ENCODE measurements around the gene POLR1B.

POLR1B gene

DNA sequence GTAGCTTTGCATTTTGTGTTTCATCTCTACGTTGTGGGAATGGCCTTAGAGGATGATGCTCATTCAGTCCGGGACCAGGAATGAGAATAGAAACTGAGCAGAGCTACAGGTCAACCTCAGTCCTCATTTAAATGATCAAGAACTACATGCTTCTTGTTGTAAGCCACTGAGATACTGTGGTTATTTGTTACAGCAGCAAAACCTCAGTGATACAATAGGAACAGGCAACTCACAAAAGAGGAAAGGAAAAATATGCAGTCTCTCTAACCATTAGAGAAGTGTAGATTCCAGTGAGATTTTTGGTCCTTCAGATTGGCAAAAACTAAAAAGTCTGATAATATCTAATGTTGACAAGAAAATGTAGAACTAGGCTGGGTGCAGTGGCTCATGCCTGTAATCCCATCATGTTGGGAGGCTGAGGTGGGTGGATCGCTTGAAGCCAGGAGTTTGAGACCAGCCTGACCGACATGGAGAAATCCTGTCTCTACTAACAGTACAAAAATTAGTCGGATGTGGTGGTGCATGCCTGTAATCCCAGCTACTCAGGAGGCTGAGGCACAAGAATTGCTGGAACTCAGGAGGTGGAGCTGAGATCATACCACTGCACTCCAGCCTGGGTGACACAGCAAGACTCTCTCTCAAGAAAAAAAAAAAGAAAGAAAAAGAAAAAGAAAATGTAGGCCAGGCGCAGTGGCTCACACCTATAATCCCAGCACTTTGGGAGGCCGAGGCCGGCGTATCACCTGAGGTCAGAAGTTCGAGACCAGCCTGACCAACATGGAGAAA, 55.5 kb downstream of the POLR1B start:
- no peak overlapping the region for H4K8ac ChIP-seq (ENCODE audit: low read depth, low read length)
- H3K79me1 ChIP-seq (ENCODE audit: low read depth, low read length) = no peaks in the 10 kb centered on the region
- H3K4me1 ChIP-seq (ENCODE audit: control insufficient read depth in 2 of 2, insufficient read depth in 1 of 2, low read depth in 1 of 2, low read length in 2 of 2) = no peaks in the 10 kb centered on the region
- DNase-seq (ENCODE audit: low spot score) = no peak
- H3K27me3 ChIP-seq (ENCODE audit: control insufficient read depth in 3 of 3, insufficient read depth in 3 of 3, low read depth in 1 of 3, low read length in 3 of 3) = no peaks in the 10 kb centered on the region
- no peak overlapping the region for H3K14ac ChIP-seq (ENCODE audit: low read length)
- no CpG with 5 or more reads among the region's 10 CpGs for WGBS, 2 donors (ENCODE audit: extremely low coverage in 2 of 2, insufficient read length in 2 of 2, insufficient replicate concordance in 1 of 2)
- no peak overlapping the region for H2AFZ ChIP-seq (ENCODE audit: low read length)
- H2BK5ac ChIP-seq (ENCODE audit: low read length) = no peak overlapping the region
- H3K18ac ChIP-seq (ENCODE audit: low read length) = no peak overlapping the region
- peaks cover 0 to 6% of the 10 kb centered on the region in 2 donors for H3K36me3 ChIP-seq (replicated peaks in 1 of 2; ENCODE audit: control insufficient read depth in 2 of 2, insufficient read depth in 2 of 2, low read length in 2 of 2)
- H3K23ac ChIP-seq (ENCODE audit: low read depth, low read length, poor library complexity) = no peak overlapping the region
- H3K4me3 ChIP-seq (ENCODE audit: low read length in 2 of 2) = no peak overlapping the region
- H3K4me2 ChIP-seq (ENCODE audit: insufficient read depth, low read length, poor library complexity, severe bottlenecking) = no peak overlapping the region
- H2BK12ac ChIP-seq (ENCODE audit: low read length) = no peak overlapping the region
- no peak overlapping the region for H2BK120ac ChIP-seq (ENCODE audit: low read depth, low read length)
- no peak overlapping the region for H3K4ac ChIP-seq (ENCODE audit: low read length)
- no peak overlapping the region for H2AK5ac ChIP-seq (ENCODE audit: low read depth, low read length)
- H2BK15ac ChIP-seq (ENCODE audit: low read length) = no peak overlapping the region
- H3K9me3 ChIP-seq (replicated peaks in 1 of 2; ENCODE audit: control insufficient read depth in 2 of 2, insufficient read depth in 1 of 2, low read depth in 1 of 2, low read length in 2 of 2) = no peaks in the 10 kb centered on the region
- H4K91ac ChIP-seq (ENCODE audit: low read depth, low read length, poor library complexity) = no peak overlapping the region
- no peak overlapping the region for H3K9ac ChIP-seq (ENCODE audit: low read depth, low read length, poor library complexity)
- no peak overlapping the region for H3K27ac ChIP-seq (replicated peaks; ENCODE audit: low read length)

DNA sequence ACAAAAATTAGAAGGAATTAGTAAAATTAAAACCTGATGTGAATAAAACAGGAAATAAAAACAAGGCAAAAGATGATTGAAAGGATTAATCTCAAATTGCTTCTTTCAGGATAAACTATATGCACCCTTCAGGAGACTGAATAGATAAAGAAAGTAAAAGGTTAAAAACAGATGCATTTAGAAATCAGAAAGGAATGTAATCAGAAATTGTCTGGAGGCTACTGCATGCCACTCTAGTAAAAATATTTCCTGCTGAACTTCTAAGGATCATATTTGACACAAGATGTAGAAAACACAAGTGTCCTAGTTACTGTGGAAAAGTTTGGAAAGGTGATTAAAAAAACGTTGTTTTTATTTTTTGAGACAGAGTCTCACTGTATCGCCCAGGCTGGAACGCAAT, 58.4 kb downstream of the POLR1B start:
- Histone ChIP-seq H2BK120ac (ENCODE audit: low read depth, low read length) (no peak overlapping the region), H3K14ac (ENCODE audit: low read length) (no peak overlapping the region), H3K4me3 (ENCODE audit: low read length in 2 of 2) (no peak overlapping the region)

DNA sequence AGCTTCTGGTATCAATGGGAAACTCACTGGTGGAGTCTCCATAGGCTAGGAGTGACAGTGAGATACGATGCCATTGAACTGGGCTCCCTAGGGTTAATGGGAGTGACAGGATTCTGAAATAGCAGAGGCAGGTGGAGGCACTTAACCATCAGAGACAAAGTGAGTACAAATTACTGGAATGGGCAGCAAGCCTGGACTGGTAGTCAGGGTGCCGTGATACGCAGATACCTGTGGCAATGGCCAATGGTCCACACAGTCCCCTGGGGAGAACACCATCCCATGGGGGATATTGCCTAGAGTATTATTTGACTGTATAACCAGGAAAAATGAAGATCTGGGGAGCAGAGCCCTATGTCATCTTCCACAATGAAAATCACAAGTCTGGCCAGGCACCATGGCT, 59.5 kb downstream of the POLR1B start:
- no peak overlapping the region for H2AK5ac ChIP-seq (ENCODE audit: low read depth, low read length)
- no peak overlapping the region for H3K9ac ChIP-seq (ENCODE audit: low read depth, low read length, poor library complexity)
- DNase-seq (ENCODE audit: low spot score) = no peak
- no peaks in the 10 kb centered on the region for H3K27me3 ChIP-seq (ENCODE audit: control insufficient read depth in 3 of 3, insufficient read depth in 3 of 3, low read depth in 1 of 3, low read length in 3 of 3)
- no peaks in the 10 kb centered on the region for H3K79me1 ChIP-seq (ENCODE audit: low read depth, low read length)
- H2AFZ ChIP-seq (ENCODE audit: low read length) = no peak overlapping the region
- no peak overlapping the region for H2BK15ac ChIP-seq (ENCODE audit: low read length)
- H3K27ac ChIP-seq (replicated peaks; ENCODE audit: low read length) = no peak overlapping the region
- no peaks in the 10 kb centered on the region for H3K4me1 ChIP-seq (ENCODE audit: control insufficient read depth in 2 of 2, insufficient read depth in 1 of 2, low read depth in 1 of 2, low read length in 2 of 2)
- no peaks in the 10 kb centered on the region for H3K36me3 ChIP-seq (replicated peaks in 1 of 2; ENCODE audit: control insufficient read depth in 2 of 2, insufficient read depth in 2 of 2, low read length in 2 of 2)
- H3K4me3 ChIP-seq (ENCODE audit: low read length in 2 of 2) = no peak overlapping the region
- no peak overlapping the region for H2BK12ac ChIP-seq (ENCODE audit: low read length)
- H4K8ac ChIP-seq (ENCODE audit: low read depth, low read length) = no peak overlapping the region
- H2BK5ac ChIP-seq (ENCODE audit: low read length) = no peak overlapping the region
- no peak overlapping the region for H3K4me2 ChIP-seq (ENCODE audit: insufficient read depth, low read length, poor library complexity, severe bottlenecking)
- no peak overlapping the region for H4K91ac ChIP-seq (ENCODE audit: low read depth, low read length, poor library complexity)
- no peak overlapping the region for H2BK120ac ChIP-seq (ENCODE audit: low read depth, low read length)
- WGBS, 2 donors (ENCODE audit: extremely low coverage in 2 of 2, insufficient read length in 2 of 2, insufficient replicate concordance in 1 of 2) = no CpG with 5 or more reads among the region's 3 CpGs
- H3K18ac ChIP-seq (ENCODE audit: low read length) = no peak overlapping the region
- H3K4ac ChIP-seq (ENCODE audit: low read length) = no peak overlapping the region
- no peaks in the 10 kb centered on the region for H3K9me3 ChIP-seq (replicated peaks in 1 of 2; ENCODE audit: control insufficient read depth in 2 of 2, insufficient read depth in 1 of 2, low read depth in 1 of 2, low read length in 2 of 2)
- no peak overlapping the region for H3K23ac ChIP-seq (ENCODE audit: low read depth, low read length, poor library complexity)
- no peak overlapping the region for H3K14ac ChIP-seq (ENCODE audit: low read length)

More for the DNA sequence above, 58.4 kb downstream of the POLR1B start:
- H3K4me2 ChIP-seq (ENCODE audit: insufficient read depth, low read length, poor library complexity, severe bottlenecking) = no peak overlapping the region
- H2BK12ac ChIP-seq (ENCODE audit: low read length) = no peak overlapping the region
- no peak for DNase-seq (ENCODE audit: low spot score)
- no peaks in the 10 kb centered on the region for H3K27me3 ChIP-seq (ENCODE audit: control insufficient read depth in 3 of 3, insufficient read depth in 3 of 3, low read depth in 1 of 3, low read length in 3 of 3)
- no peak overlapping the region for H3K9ac ChIP-seq (ENCODE audit: low read depth, low read length, poor library complexity)
- no peak overlapping the region for H4K8ac ChIP-seq (ENCODE audit: low read depth, low read length)
- H3K18ac ChIP-seq (ENCODE audit: low read length) = no peak overlapping the region
- H3K9me3 ChIP-seq (replicated peaks in 1 of 2; ENCODE audit: control insufficient read depth in 2 of 2, insufficient read depth in 1 of 2, low read depth in 1 of 2, low read length in 2 of 2) = no peaks in the 10 kb centered on the region
- peak overlapping the region; percentile 56 for H2AFZ ChIP-seq (ENCODE audit: low read length)
- no CpG with 5 or more reads among the region's 3 CpGs for WGBS, 2 donors (ENCODE audit: extremely low coverage in 2 of 2, insufficient read length in 2 of 2, insufficient replicate concordance in 1 of 2)
- H2BK15ac ChIP-seq (ENCODE audit: low read length) = no peak overlapping the region
- no peak overlapping the region for H3K4ac ChIP-seq (ENCODE audit: low read length)
- H3K4me1 ChIP-seq (ENCODE audit: control insufficient read depth in 2 of 2, insufficient read depth in 1 of 2, low read depth in 1 of 2, low read length in 2 of 2) = no peaks in the 10 kb centered on the region
- H3K27ac ChIP-seq (replicated peaks; ENCODE audit: low read length) = no peak overlapping the region
- no peaks in the 10 kb centered on the region for H3K79me1 ChIP-seq (ENCODE audit: low read depth, low read length)
- H4K91ac ChIP-seq (ENCODE audit: low read depth, low read length, poor library complexity) = no peak overlapping the region
- no peak overlapping the region for H3K23ac ChIP-seq (ENCODE audit: low read depth, low read length, poor library complexity)
- no peak overlapping the region for H2AK5ac ChIP-seq (ENCODE audit: low read depth, low read length)
- no peak overlapping the region for H2BK5ac ChIP-seq (ENCODE audit: low read length)
- no peaks in the 10 kb centered on the region for H3K36me3 ChIP-seq (replicated peaks in 1 of 2; ENCODE audit: control insufficient read depth in 2 of 2, insufficient read depth in 2 of 2, low read length in 2 of 2)

DNA sequence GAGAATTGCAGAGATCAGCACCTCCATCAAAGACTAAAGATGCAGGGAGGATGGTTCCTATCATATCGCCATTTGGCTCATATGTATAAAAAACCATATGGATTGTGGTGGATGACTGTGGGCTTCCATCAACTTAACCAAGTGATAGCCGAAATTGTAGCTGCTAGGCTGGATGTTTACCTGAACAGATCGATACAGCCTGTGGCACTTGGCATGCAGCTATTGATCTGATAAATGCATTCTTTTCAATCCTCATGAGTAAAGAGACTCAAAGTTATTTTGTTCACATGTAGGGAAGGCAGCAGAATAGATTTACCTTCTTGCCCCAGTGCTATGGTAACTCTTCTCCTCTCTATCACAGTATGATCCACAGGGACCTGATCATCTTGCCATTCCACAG, 60.7 kb downstream of the POLR1B start:
- no peak overlapping the region for H2AFZ ChIP-seq (ENCODE audit: low read length)
- no peak overlapping the region for H3K4ac ChIP-seq (ENCODE audit: low read length)
- no peak for DNase-seq (ENCODE audit: low spot score)
- no peaks in the 10 kb centered on the region for H3K9me3 ChIP-seq (replicated peaks in 1 of 2; ENCODE audit: control insufficient read depth in 2 of 2, insufficient read depth in 1 of 2, low read depth in 1 of 2, low read length in 2 of 2)
- no peak overlapping the region for H2BK5ac ChIP-seq (ENCODE audit: low read length)
- no peak overlapping the region for H3K27ac ChIP-seq (replicated peaks; ENCODE audit: low read length)
- WGBS, 2 donors (ENCODE audit: extremely low coverage in 2 of 2, insufficient read length in 2 of 2, insufficient replicate concordance in 1 of 2) = no CpG with 5 or more reads among the region's 3 CpGs
- H3K14ac ChIP-seq (ENCODE audit: low read length) = no peak overlapping the region
- H4K8ac ChIP-seq (ENCODE audit: low read depth, low read length) = no peak overlapping the region
- H3K27me3 ChIP-seq (ENCODE audit: control insufficient read depth in 3 of 3, insufficient read depth in 3 of 3, low read depth in 1 of 3, low read length in 3 of 3) = no peaks in the 10 kb centered on the region
- H3K4me1 ChIP-seq (ENCODE audit: control insufficient read depth in 2 of 2, insufficient read depth in 1 of 2, low read depth in 1 of 2, low read length in 2 of 2) = no peaks in the 10 kb centered on the region
- no peak overlapping the region for H3K4me2 ChIP-seq (ENCODE audit: insufficient read depth, low read length, poor library complexity, severe bottlenecking)
- no peak overlapping the region for H3K9ac ChIP-seq (ENCODE audit: low read depth, low read length, poor library complexity)
- no peak overlapping the region for H3K18ac ChIP-seq (ENCODE audit: low read length)
- H2BK15ac ChIP-seq (ENCODE audit: low read length) = no peak overlapping the region
- H3K36me3 ChIP-seq (replicated peaks in 1 of 2; ENCODE audit: control insufficient read depth in 2 of 2, insufficient read depth in 2 of 2, low read length in 2 of 2) = no peaks in the 10 kb centered on the region
- no peak overlapping the region for H2BK120ac ChIP-seq (ENCODE audit: low read depth, low read length)
- no peak overlapping the region for H4K91ac ChIP-seq (ENCODE audit: low read depth, low read length, poor library complexity)
- H2AK5ac ChIP-seq (ENCODE audit: low read depth, low read length) = no peak overlapping the region
- H3K23ac ChIP-seq (ENCODE audit: low read depth, low read length, poor library complexity) = no peak overlapping the region
- H3K79me1 ChIP-seq (ENCODE audit: low read depth, low read length) = no peaks in the 10 kb centered on the region
- no peak overlapping the region for H3K4me3 ChIP-seq (ENCODE audit: low read length in 2 of 2)
- H2BK12ac ChIP-seq (ENCODE audit: low read length) = no peak overlapping the region
